A673 (cell line): ENCODE results near the gene ZNF724.

ENCODE experiments used
- EZH2 ChIP-seq: fragments of 200-600 bp; sonication (generic); IDR thresholded peaks from 2 replicates; pipeline ENCODE4 v1.6.1; 2017; ENCODE audit warnings: borderline replicate concordance, low read depth, mild to moderate bottlenecking, mixed read lengths, antibody characterized with exemption, low read length; ENCODE audit not compliant: poor library complexity, severe bottlenecking
- TF ChIP-seq, protein P1 (sequence below): fragments of 300-800, 200-600 bp; sonication (generic); conservative IDR thresholded peaks from 2 replicates; pipeline ENCODE4 v1.5.1; 2017; ENCODE audit warnings: low read depth, mild to moderate bottlenecking, antibody characterized with exemption, low read length, moderate library complexity, mixed read lengths

- TF ChIP-seq, protein P1, sequence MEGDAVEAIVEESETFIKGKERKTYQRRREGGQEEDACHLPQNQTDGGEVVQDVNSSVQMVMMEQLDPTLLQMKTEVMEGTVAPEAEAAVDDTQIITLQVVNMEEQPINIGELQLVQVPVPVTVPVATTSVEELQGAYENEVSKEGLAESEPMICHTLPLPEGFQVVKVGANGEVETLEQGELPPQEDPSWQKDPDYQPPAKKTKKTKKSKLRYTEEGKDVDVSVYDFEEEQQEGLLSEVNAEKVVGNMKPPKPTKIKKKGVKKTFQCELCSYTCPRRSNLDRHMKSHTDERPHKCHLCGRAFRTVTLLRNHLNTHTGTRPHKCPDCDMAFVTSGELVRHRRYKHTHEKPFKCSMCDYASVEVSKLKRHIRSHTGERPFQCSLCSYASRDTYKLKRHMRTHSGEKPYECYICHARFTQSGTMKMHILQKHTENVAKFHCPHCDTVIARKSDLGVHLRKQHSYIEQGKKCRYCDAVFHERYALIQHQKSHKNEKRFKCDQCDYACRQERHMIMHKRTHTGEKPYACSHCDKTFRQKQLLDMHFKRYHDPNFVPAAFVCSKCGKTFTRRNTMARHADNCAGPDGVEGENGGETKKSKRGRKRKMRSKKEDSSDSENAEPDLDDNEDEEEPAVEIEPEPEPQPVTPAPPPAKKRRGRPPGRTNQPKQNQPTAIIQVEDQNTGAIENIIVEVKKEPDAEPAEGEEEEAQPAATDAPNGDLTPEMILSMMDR: peak; percentile 37; the same call in 1 of the 2 replicates
- no peak for TF ChIP-seq EZH2
Measured at GRCh38 chr19:23283925-23284324, 33.7 kb upstream of the ZNF724 start.
